ENCODE data around the gene BEX3. TPM values are rescaled to one million over a fixed set of nuclear protein-coding genes. Genes with fewer than 3 reads are reported as not detected.
A peak's percentile ranks its signal among the peaks of the same experiment; 100 is the strongest.
"Not testable (repeated sequence)": the region's sequence is repeated elsewhere in the genome, so short reads cannot be mapped to it uniquely, and the experiment has no call there.

The BEX3 gene
- total RNA-seq, 2 donors from 2014 or later: 595 to 651 TPM

DNA sequence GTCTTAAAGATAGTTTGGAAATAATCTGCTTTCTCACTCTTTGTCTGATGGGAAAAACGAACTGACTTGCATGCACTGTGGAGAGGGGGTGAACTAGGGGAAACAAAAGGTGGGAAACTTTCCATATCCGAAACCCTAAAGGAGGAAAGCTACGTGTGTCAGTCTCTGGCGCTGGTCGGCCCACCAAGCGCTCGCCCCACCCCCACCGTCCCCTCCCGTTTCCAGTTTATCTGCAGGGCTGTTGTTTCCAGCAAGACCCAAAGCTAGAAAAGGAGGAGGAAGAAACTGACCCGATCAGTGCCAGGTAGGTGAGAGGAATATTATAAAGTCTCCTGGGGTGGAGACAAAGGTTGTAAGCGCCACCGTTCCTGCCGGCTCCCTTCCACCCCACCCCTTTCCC is 19.5 kb upstream of the BEX3 start:
- peak overlapping the region; percentile 80 for H3K27ac ChIP-seq (ENCODE audit: low read depth, low read length)
- peaks cover 9% of the 10 kb centered on the region for H3K36me3 ChIP-seq (ENCODE audit: control insufficient read depth, insufficient read depth, low read length)
- H3K27me3 Mint-ChIP-seq (ENCODE audit: insufficient read depth): peaks cover 1% of the 10 kb centered on the region
- peak overlapping the region; percentile 93 for H3K9ac ChIP-seq (ENCODE audit: extremely low read depth, low read length, poor library complexity, severe bottlenecking)
- H3K4me3 ChIP-seq (ENCODE audit: low read length): peak overlapping the region; percentile 95
- H3K27ac Mint-ChIP-seq: peak overlapping the region; percentile 98
- DNase-seq: peak; percentile 79
- no peaks in the 10 kb centered on the region for H3K9me3 ChIP-seq (ENCODE audit: control insufficient read depth, low read length)
- H3K4me1 ChIP-seq (ENCODE audit: control insufficient read depth, insufficient read depth, low read length): peaks cover 2% of the 10 kb centered on the region
- TF ChIP-seq, protein P1, sequence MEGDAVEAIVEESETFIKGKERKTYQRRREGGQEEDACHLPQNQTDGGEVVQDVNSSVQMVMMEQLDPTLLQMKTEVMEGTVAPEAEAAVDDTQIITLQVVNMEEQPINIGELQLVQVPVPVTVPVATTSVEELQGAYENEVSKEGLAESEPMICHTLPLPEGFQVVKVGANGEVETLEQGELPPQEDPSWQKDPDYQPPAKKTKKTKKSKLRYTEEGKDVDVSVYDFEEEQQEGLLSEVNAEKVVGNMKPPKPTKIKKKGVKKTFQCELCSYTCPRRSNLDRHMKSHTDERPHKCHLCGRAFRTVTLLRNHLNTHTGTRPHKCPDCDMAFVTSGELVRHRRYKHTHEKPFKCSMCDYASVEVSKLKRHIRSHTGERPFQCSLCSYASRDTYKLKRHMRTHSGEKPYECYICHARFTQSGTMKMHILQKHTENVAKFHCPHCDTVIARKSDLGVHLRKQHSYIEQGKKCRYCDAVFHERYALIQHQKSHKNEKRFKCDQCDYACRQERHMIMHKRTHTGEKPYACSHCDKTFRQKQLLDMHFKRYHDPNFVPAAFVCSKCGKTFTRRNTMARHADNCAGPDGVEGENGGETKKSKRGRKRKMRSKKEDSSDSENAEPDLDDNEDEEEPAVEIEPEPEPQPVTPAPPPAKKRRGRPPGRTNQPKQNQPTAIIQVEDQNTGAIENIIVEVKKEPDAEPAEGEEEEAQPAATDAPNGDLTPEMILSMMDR (conservative IDR thresholded peaks at IDR 0.05): no peak
- peaks cover 23% of the 10 kb centered on the region for H3K4me1 Mint-ChIP-seq
- peak overlapping the region; percentile 97 for H3K4me3 Mint-ChIP-seq
- 0% methylated on average over 10 of the region's 13 CpGs; no CpG with 5 or more reads in 1 of the 2 experiments for WGBS, 2 experiments (ENCODE audit: insufficient coverage in 1 of 2, insufficient read length in 1 of 2)
- H3K9me3 Mint-ChIP-seq: peaks cover 10% of the 10 kb centered on the region
- H3K36me3 Mint-ChIP-seq (ENCODE audit: low read depth): peaks cover 8% of the 10 kb centered on the region
- H3K27me3 ChIP-seq (ENCODE audit: control insufficient read depth, insufficient read depth, low read length, poor library complexity, severe bottlenecking): no peaks in the 10 kb centered on the region

DNA sequence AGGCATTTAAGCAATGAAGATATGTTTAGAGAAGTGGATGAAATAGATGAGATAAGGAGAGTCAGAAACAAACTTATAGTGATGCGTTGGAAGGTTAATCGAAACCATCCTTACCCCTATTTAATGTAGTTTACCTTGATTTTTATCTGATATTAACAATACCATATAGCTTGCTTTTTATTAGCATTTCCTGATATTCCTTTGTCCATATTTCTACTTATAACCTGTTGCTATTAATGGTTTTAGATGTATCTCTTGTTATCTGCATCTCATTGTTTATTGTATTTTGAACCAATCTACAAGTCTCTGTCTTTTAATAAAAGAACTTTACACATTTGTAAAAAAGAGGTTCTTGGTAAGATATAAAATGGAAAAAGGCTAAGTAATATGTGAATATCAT is 18.5 kb upstream of the BEX3 start:
- peaks cover 3% of the 10 kb centered on the region for H3K4me1 ChIP-seq (ENCODE audit: control insufficient read depth, insufficient read depth, low read length)
- no peaks in the 10 kb centered on the region for H3K27me3 ChIP-seq (ENCODE audit: control insufficient read depth, insufficient read depth, low read length, poor library complexity, severe bottlenecking)
- TF ChIP-seq, protein P1 (conservative IDR thresholded peaks at IDR 0.05): no peak
- H3K36me3 ChIP-seq (ENCODE audit: control insufficient read depth, insufficient read depth, low read length): peaks cover 9% of the 10 kb centered on the region
- peaks cover 8% of the 10 kb centered on the region for H3K36me3 Mint-ChIP-seq (ENCODE audit: low read depth)
- peaks cover 1% of the 10 kb centered on the region for H3K27me3 Mint-ChIP-seq (ENCODE audit: insufficient read depth)
- no CpG with 5 or more reads among the region's 2 CpGs for WGBS, 2 experiments (ENCODE audit: insufficient coverage in 1 of 2, insufficient read length in 1 of 2)
- peaks cover 30% of the 10 kb centered on the region for H3K4me1 Mint-ChIP-seq
- peak overlapping the region; percentile 93 for H3K9ac ChIP-seq (ENCODE audit: extremely low read depth, low read length, poor library complexity, severe bottlenecking)
- H3K4me3 Mint-ChIP-seq: peak overlapping the region; percentile 97
- no peak overlapping the region for H3K27ac ChIP-seq (ENCODE audit: low read depth, low read length)
- H3K27ac Mint-ChIP-seq: peak overlapping the region; percentile 98
- no peaks in the 10 kb centered on the region for H3K9me3 ChIP-seq (ENCODE audit: control insufficient read depth, low read length)
- peak overlapping the region; percentile 95 for H3K4me3 ChIP-seq (ENCODE audit: low read length)
- DNase-seq: no peak
- peaks cover 7% of the 10 kb centered on the region for H3K9me3 Mint-ChIP-seq

DNA sequence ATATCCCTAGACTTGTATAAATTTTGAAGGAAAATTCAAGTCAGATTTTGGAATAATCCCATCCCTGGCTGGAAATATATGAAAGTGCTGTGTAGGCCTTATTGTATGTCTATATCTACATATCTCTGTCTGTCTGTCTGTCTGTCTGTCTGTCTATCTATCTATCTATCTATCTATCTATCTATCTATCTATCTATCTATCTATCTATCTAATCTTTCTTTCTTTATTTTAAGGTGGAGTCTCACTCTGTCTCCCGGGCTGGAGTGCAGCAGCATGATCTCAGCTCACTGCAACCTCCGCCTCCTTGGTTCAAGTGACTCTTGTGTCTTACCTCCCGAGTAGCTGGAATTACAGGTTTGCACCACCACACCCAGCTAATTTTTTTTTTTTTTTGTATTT is 16.7 kb upstream of the BEX3 start:
- peaks cover 32% of the 10 kb centered on the region for H3K4me1 Mint-ChIP-seq
- not testable (repeated sequence) for H3K36me3 ChIP-seq (ENCODE audit: control insufficient read depth, insufficient read depth, low read length); DNase-seq; H3K27me3 Mint-ChIP-seq (ENCODE audit: insufficient read depth); H3K9me3 Mint-ChIP-seq; H3K4me3 ChIP-seq (ENCODE audit: low read length); H3K9me3 ChIP-seq (ENCODE audit: control insufficient read depth, low read length); H3K4me1 ChIP-seq (ENCODE audit: control insufficient read depth, insufficient read depth, low read length); H3K4me3 Mint-ChIP-seq; H3K9ac ChIP-seq (ENCODE audit: extremely low read depth, low read length, poor library complexity, severe bottlenecking); H3K27me3 ChIP-seq (ENCODE audit: control insufficient read depth, insufficient read depth, low read length, poor library complexity, severe bottlenecking); H3K36me3 Mint-ChIP-seq (ENCODE audit: low read depth); H3K27ac Mint-ChIP-seq; H3K27ac ChIP-seq (ENCODE audit: low read depth, low read length)
- 96% methylated on average over 3 of the region's 3 CpGs; no CpG with 5 or more reads in 1 of the 2 experiments for WGBS, 2 experiments (ENCODE audit: insufficient coverage in 1 of 2, insufficient read length in 1 of 2)

DNA sequence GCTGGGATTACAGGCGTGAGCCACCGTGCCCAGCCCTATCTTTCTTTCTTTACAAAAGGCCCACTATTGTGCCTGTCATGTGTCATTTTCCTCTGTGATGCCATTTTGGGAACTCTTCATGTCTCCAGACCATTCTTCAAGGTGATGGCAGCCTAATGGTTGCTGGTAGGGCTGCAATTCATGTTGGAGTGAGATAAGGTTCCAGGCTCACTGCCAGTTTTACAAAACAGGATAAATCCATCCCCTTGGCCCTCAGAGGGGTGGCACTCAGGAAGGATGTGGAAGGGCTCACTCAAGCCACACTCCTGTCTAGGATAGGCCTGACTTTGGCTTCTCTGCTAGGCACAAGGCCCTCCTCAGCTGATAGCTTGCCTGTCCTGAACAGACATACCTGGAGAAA is 16.2 kb upstream of the BEX3 start:
- H3K9me3 ChIP-seq (ENCODE audit: control insufficient read depth, low read length): no peaks in the 10 kb centered on the region
- Mint-ChIP-seq H3K9me3 (peaks cover 7% of the 10 kb centered on the region), H3K4me1 (peaks cover 32% of the 10 kb centered on the region), H3K36me3 (ENCODE audit: low read depth) (peaks cover 8% of the 10 kb centered on the region), H3K27ac (no peak overlapping the region), H3K27me3 (ENCODE audit: insufficient read depth) (no peaks in the 10 kb centered on the region), H3K4me3 (no peak overlapping the region)
- peaks cover 3% of the 10 kb centered on the region for H3K4me1 ChIP-seq (ENCODE audit: control insufficient read depth, insufficient read depth, low read length)
- H3K27me3 ChIP-seq (ENCODE audit: control insufficient read depth, insufficient read depth, low read length, poor library complexity, severe bottlenecking): no peaks in the 10 kb centered on the region
- no peak overlapping the region for H3K4me3 ChIP-seq (ENCODE audit: low read length)
- WGBS, 2 experiments (ENCODE audit: insufficient coverage in 1 of 2, insufficient read length in 1 of 2): 80 to 90% methylated on average over 1 to 2 of the region's 2 CpGs
- no peak overlapping the region for H3K9ac ChIP-seq (ENCODE audit: extremely low read depth, low read length, poor library complexity, severe bottlenecking)
- DNase-seq: no peak
- TF ChIP-seq, protein P1 (conservative IDR thresholded peaks at IDR 0.05): no peak
- no peak overlapping the region for H3K27ac ChIP-seq (ENCODE audit: low read depth, low read length)
- peaks cover 9% of the 10 kb centered on the region for H3K36me3 ChIP-seq (ENCODE audit: control insufficient read depth, insufficient read depth, low read length)

Data from endodermal cell (in vitro differentiated cells).